SK-N-SH treated with all-trans-retinoic acid at 6 μM for 48 hours (cell line): Measurements from ENCODE around the gene MICA.

Experiments
- RARB ChIP-seq: fragments of 250-450 bp; sonication (Bioruptor Pico); IDR thresholded peaks from 2 replicates; pipeline ENCODE4 v1.8.0; 2021; ENCODE audit warnings: mild to moderate bottlenecking, moderate library complexity
- TSHZ2 ChIP-seq: fragments of 250-450 bp; sonication (Bioruptor Pico); IDR thresholded peaks from 2 replicates; pipeline ENCODE4 v1.5.0; 2020; ENCODE audit warnings: mild to moderate bottlenecking, moderate library complexity
- ZFP3 ChIP-seq: fragments of 250-450 bp; sonication (Bioruptor Pico); IDR thresholded peaks from 2 replicates; pipeline ENCODE4 v1.5.0; 2020; ENCODE audit warnings: mild to moderate bottlenecking, moderate library complexity
- ZFP30 ChIP-seq: fragments of 450-650 bp; formaldehyde crosslinking; IDR thresholded peaks from 2 replicates; pipeline ENCODE4 v1.5.0; 2022; ENCODE audit warnings: mild to moderate bottlenecking, moderate library complexity

GRCh38 chr6:31464252-31465184 lies 61.1 kb downstream of the MICA start:
- TF ChIP-seq RARB: no peak
- TF ChIP-seq TSHZ2: no peak
- TF ChIP-seq ZFP3: no peak
- no peak for TF ChIP-seq ZFP30 (CRISPR knock-in tag)
